Hematopoietic multipotent progenitor cell treated with erythropoietin and hydrocortisone succinate and interleukin-3 and kit ligand, for 4 days (in vitro differentiated cells): ENCODE data around the gene KRT4.
"Not testable (repeated sequence)": the region's sequence is repeated elsewhere in the genome, so short reads cannot be mapped to it uniquely, and the experiment has no call there.

Experiments
- DNase-seq: peaks from one replicate; pipeline ENCODE4 v3.0.0-alpha.2; 2015

The KRT4 gene

GRCh38 chr12:52813885-52814709 is at the start of gene KRT4:
KRT4 (minus strand) TSS chr12:52814116; CDS start chr12:52814058, 58 bp downstream.
- no peak for DNase-seq

- no peak for DNase-seq
Observed at GRCh38 chr12:52862023-52862422, 48.1 kb upstream of the KRT4 start.

- DNase-seq: no peak
Observed at GRCh38 chr12:52861511-52861910, 47.6 kb upstream of the KRT4 start.

- DNase-seq: peak; percentile 22
Observed at GRCh38 chr12:52860102-52860823, 46.3 kb upstream of the KRT4 start.

- no peak for DNase-seq
Observed at GRCh38 chr12:52857500-52857899, 43.6 kb upstream of the KRT4 start.

- no peak for DNase-seq
Observed at GRCh38 chr12:52856787-52857186, 42.9 kb upstream of the KRT4 start.

GRCh38 chr12:52856077-52856476 is 42.2 kb upstream of the KRT4 start:
- not testable (repeated sequence) for DNase-seq

GRCh38 chr12:52851787-52852186 is 37.9 kb upstream of the KRT4 start:
- no peak for DNase-seq

GRCh38 chr12:52850681-52851080 is 36.8 kb upstream of the KRT4 start:
- DNase-seq: no peak

- no peak for DNase-seq
Observed at GRCh38 chr12:52849511-52849910, 35.6 kb upstream of the KRT4 start.

- DNase-seq: no peak
Observed at GRCh38 chr12:52848661-52849255, 34.8 kb upstream of the KRT4 start, which contains the start of gene KRT78. KRT78 (minus strand) TSS chr12:52848994; CDS start chr12:52848930, 64 bp downstream.

- no peak for DNase-seq
Observed at GRCh38 chr12:52847335-52848102, 33.6 kb upstream of the KRT4 start.

GRCh38 chr12:52846356-52846970 is 32.5 kb upstream of the KRT4 start:
- no peak for DNase-seq

- no peak for DNase-seq
Observed at GRCh38 chr12:52845946-52846345, 32.0 kb upstream of the KRT4 start.

GRCh38 chr12:52844386-52844785 is 30.5 kb upstream of the KRT4 start:
- no peak for DNase-seq

- DNase-seq: no peak
Observed at GRCh38 chr12:52839436-52840105, 25.7 kb upstream of the KRT4 start.

- no peak for DNase-seq
Observed at GRCh38 chr12:52838609-52839435, 24.9 kb upstream of the KRT4 start.

GRCh38 chr12:52837781-52838608 is 24.1 kb upstream of the KRT4 start:
- no peak for DNase-seq

GRCh38 chr12:52837413-52837741 is 23.5 kb upstream of the KRT4 start:
- no peak for DNase-seq
